Right renal pelvis (tissue), 4 donors: ENCODE results near the gene NCKAP5. TPM values are rescaled to one million over a fixed set of nuclear protein-coding genes. Genes with fewer than 3 reads are reported as not detected.

Experiments
- DNase-seq, 4 donors: peaks; one replicate each; pipeline ENCODE4 v3.0.0-alpha.2; 2013; ENCODE audit warnings: low read depth in 4 of 4, low spot score in 3 of 4, missing footprints in 1 of 4
- polyA plus RNA-seq, 4 donors: library from polyadenylated mRNA; unstranded; fragments of 120-200 nt; gene quantifications; one replicate each; pipeline ENCODE4 v1.2.1, GENCODE V29; 2013; ENCODE audit not compliant: insufficient read length in 4 of 4

The NCKAP5 gene
- polyA plus RNA-seq, 4 donors, result 7.2 to 10.1 (median 7.8) TPM

GRCh38 chr2:132757676-132758075 lies 810.6 kb downstream of the NCKAP5 start:
- no peak for DNase-seq

DNA sequence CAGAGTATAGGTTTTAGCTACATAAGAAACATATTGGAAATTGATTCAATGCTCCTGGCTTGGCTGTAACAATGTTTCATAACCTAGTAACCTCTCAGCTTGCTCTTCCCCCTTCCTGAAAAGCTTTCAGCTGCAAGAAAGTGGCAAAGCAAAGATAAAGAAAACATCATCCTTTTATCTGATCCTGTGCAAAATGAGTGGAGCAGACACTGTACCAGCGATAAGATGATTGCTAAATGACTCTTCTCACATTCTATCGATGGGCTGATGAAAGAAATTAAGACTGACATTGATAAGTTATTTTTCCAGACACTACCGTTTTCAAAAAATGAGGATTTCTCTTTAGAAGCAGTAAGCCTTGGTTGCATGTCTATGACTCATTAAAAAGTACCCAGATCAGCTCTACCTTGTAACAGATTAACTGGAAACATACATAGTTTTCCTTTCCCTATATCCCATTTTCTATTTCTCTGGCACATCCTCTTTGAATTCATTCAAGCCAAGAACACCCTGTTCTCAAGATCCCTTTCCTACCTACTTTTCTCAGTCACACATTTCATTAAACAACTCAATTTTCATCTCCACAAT lies 811.2 kb downstream of the NCKAP5 start:
- DNase-seq, result no peak

GRCh38 chr2:132754867-132755472 lies 813.3 kb downstream of the NCKAP5 start:
- DNase-seq, result no peak

GRCh38 chr2:132754392-132754791 lies 813.9 kb downstream of the NCKAP5 start:
- DNase-seq, result no peak

DNA sequence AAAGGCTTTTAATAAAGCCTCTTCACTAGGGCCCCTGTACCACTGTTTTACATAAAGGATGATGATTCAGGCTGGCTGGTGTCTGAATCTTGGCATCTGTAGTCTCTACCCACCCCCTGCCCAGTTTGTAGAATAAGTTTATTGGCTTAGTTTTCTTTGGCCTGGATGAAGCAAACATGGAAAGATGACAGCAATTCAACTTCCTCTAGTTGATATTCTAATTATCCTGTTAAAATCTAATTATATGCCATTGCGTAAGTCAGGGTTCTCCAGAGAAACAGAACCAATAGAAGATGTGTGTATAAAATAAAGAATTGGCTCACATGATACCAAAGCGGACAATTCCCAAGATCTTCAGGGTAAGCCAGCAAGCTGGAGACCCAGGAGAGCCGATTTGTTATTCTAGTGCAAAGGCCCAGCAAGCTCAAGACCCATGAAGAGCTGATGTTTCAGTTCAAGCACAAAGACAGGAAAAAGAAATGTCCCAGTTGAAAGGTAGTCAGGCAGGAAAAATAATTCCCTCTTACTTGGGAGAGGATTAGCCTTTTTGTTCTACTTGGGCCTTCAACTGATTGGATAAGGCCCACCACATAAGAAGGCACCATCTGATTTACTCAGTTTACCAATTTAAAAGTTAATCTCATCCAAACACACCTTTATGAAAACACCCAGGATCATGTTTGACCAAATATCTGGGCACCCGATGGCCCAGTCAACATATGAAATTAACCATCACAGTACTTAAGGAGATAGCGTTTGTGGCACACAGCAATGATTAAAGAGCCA lies 815.6 kb downstream of the NCKAP5 start:
- no peak for DNase-seq

- no peak for DNase-seq
Observed at GRCh38 chr2:132751836-132752235, 816.4 kb downstream of the NCKAP5 start.

GRCh38 chr2:132750606-132751005 lies 817.7 kb downstream of the NCKAP5 start:
- DNase-seq, result no peak

GRCh38 chr2:132747046-132747445 lies 821.2 kb downstream of the NCKAP5 start:
- no peak for DNase-seq

GRCh38 chr2:132741754-132742153 lies 826.5 kb downstream of the NCKAP5 start:
- DNase-seq, result no peak

GRCh38 chr2:132740081-132740720 lies 828.1 kb downstream of the NCKAP5 start:
- no peak for DNase-seq

- no peak for DNase-seq
Observed at GRCh38 chr2:132738223-132738622, 830.0 kb downstream of the NCKAP5 start.

GRCh38 chr2:132736059-132736458 lies 832.2 kb downstream of the NCKAP5 start:
- DNase-seq, result no peak

GRCh38 chr2:132734961-132735360 lies 833.3 kb downstream of the NCKAP5 start:
- DNase-seq, result no peak

GRCh38 chr2:132733094-132733493 lies 835.2 kb downstream of the NCKAP5 start:
- no peak for DNase-seq

DNA sequence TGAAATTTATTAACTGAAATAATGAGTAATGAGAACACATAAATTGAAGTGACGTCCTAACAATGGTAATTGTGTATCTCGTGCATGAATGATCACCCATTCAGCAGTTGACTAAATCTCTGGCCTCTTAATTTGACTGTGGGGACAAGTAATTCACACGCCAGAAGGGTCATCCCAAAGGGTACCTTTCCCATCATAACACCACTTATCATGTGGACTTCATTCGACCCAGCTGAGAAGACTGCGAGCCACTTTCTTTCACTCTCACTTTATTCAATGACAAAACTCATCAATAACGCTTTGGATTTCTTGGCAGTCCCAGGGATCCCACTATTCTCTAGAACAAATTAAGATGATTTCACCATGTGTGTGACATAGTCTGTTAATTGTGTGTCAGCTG lies 835.6 kb downstream of the NCKAP5 start:
- DNase-seq, result no peak

GRCh38 chr2:132731441-132731840 lies 836.8 kb downstream of the NCKAP5 start:
- DNase-seq, result no peak

DNA sequence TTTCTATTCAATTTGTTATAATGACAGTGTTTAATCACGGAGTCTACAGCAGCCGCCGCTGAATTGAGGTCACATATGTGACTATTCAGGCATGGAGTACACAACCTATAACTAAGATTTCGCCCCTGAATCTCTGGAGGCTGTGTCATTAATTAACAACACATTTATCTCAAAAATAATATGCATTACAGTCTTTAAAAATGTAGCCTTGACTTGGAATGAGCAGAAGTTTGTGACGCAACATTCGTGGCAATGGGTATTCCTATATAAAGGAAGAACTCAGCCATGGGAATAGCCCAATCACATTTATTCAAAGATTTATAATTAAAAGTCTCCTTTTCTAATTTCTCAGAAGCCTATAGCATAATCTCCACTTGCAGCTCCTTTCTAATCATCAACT lies 837.7 kb downstream of the NCKAP5 start:
- DNase-seq, result no peak

DNA sequence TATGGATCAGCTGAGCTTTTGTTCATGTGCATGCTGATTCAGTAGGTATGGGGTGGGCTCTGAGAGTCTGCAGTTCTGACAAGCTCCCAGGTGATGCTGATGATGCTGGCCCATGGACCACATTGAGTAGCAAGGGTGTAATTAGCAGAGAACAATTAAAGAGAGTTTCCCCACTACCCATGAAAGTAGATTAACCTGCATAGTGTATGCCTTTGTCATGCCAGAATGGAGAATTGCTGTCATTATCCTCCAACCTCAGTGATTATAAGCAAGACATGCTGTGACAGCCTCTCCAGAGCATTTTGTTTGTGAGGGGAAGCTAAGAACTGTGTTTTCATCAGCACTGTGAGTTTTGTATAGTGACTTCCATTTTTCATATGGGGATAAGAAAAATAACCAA lies 838.7 kb downstream of the NCKAP5 start:
- no peak for DNase-seq

- DNase-seq, result no peak
Observed at GRCh38 chr2:132726155-132726554, 842.1 kb downstream of the NCKAP5 start.

DNA sequence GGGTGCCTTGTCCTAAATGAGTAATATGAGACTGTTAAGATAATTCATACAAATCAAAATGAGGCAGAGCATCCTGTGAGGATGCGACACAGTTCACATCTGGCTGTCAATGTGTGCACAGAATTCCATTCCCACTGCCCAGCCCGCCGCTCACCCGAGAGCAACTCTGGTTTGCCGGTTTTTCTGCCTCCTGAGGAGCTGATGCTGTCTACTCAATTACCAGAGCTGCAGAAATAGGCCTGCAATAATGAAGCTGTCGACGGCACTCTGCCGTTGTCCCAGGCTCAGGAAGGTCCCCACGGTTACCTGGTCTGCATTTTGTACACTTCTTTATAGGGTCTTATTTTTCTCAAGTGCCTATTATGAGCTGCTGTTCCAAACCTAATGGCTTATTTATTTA lies 842.5 kb downstream of the NCKAP5 start:
- DNase-seq, result no peak

- DNase-seq, result no peak
Observed at GRCh38 chr2:132725148-132725547, 843.1 kb downstream of the NCKAP5 start.
